Stomach (tissue), 9 donors: Measurements from ENCODE around the gene TRHDE. TPM values are rescaled to one million over a fixed set of nuclear protein-coding genes. Genes with fewer than 3 reads are reported as not detected.

Experiments used
- DNase-seq, 2 donors: peaks; one replicate each; pipeline versions ENCODE4 v3.0.0 to v3.0.0-alpha.2; 2013 to 2019
- H3K27ac ChIP-seq, 5 donors: fragments of 200-600 bp in 4 of 5; sonication (generic) in 4 of 5; one replicate each; pipeline ENCODE4 v1.5.1; 2013 to 2019; ENCODE audit warnings: mild to moderate bottlenecking in 1 of 5, moderate library complexity in 1 of 5
- H3K27me3 ChIP-seq, 3 donors: fragments of 200-600 bp; sonication (generic); one replicate each; pipeline ENCODE4 v1.5.1; 2017 to 2019; ENCODE audit warnings: mixed run types in 1 of 3
- H3K36me3 ChIP-seq, 4 donors: fragments of 200-600 bp; sonication (generic); 1 replicate in 3 of 4; 2 replicates in 1 of 4; pipeline ENCODE4 v1.5.1; 2016 to 2019
- H3K4me1 ChIP-seq, 4 donors: fragments of 200-600 bp; sonication (generic); one replicate each; pipeline ENCODE4 v1.5.1; 2016 to 2019
- H3K4me3 ChIP-seq, 4 donors: fragments of 200-600 bp; sonication (generic) in 3 of 4; one replicate each; pipeline ENCODE4 v1.5.1; 2016 to 2019; ENCODE audit warnings: mild to moderate bottlenecking in 1 of 4
- H3K9me3 ChIP-seq, 4 donors: fragments of 200-600 bp; sonication (generic); one replicate each; pipeline ENCODE4 v1.5.1; 2016 to 2019
- EP300 ChIP-seq: sonication (generic); formaldehyde crosslinking; IDR thresholded peaks from one replicate; pipeline ENCODE4 v1.6.1; 2017; ENCODE audit warnings: antibody characterized with exemption
- POLR2A ChIP-seq, 4 donors: fragments of 450-650 bp; IDR thresholded peaks; one replicate each; pipeline ENCODE4 v1.6.1; 2016; ENCODE audit warnings: antibody characterized with exemption in 4 of 4, control low read depth in 2 of 4, mild to moderate bottlenecking in 1 of 4, moderate library complexity in 1 of 4
- POLR2AphosphoS5 ChIP-seq, 3 donors: sonication (generic); formaldehyde crosslinking; IDR thresholded peaks; one replicate each; pipeline ENCODE4 v1.6.1; 2016; ENCODE audit warnings: antibody characterized with exemption in 3 of 3
- WGBS, 5 donors: extraction: QIAGEN DNeasy Blood & Tissue Kit in 3 of 5; methylation state at CpG; one replicate each; pipeline versions ENCODE4 v1.1.5 to v1.1.7; 2013 to 2018; 5-methylcytosine and 5-hydroxymethylcytosine counted together
- intact Hi-C: fragments of 100-400 bp; cut with DNase I; formaldehyde crosslinking; loops from one replicate; pipeline ENCODE4 v1.15.1; 2023; ENCODE audit warnings: low total_unique reads
- polyA plus RNA-seq, 3 donors: library from polyadenylated mRNA; stranded (reverse); fragments of 200-250 nt; gene quantifications; one replicate each; pipeline ENCODE4 v1.2.3, GENCODE V29; 2013
- total RNA-seq, 5 donors: library from RNA; depleted of rRNA; stranded (reverse); fragments of >200 nt; gene quantifications; one replicate each; pipeline versions ENCODE4 v1.1.0 to v1.2.3, GENCODE V29; 2014 to 2016
- TF ChIP-seq, protein P1 (sequence below), 7 experiments: fragments of 450-650 bp in 4 of 7; fragments of 200-600 bp in 3 of 7; sonication (generic) in 3 of 7; IDR thresholded peaks; one replicate each; pipeline ENCODE4 v1.5.1; 2016 to 2019; ENCODE audit warnings: antibody characterized with exemption in 7 of 7, control low read depth in 2 of 7, mild to moderate bottlenecking in 1 of 7
- donor health status: healthy with polysubstance abuse.
- donor health status: Bipolar disorder and iron deficiency.
- donor health status: healthy.

TRHDE gene
- total and polyA plus RNA-seq, 8 donors = 0.13 to 75.3 (median 3.2) TPM

DNA sequence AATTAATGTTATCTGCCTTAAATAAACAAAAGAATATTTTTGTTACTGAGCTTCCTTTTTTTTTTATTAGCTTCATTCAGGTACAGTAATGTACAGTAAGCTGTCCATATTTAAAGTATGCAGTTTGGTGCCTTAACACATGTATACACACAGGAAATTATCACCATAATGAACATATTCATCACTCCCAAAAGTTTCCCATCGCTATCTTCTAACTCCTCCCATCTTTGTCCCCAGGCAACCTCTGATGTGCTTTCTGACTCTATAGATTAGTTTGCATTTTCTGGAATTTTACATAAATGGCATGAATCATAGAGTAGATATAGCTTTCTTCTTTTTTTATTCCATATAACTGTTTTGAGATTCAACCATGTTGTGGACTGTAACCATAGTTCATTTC is 193.0 kb downstream of the TRHDE start:
- Histone ChIP-seq H3K36me3 (no peaks in the 10 kb centered on the region), H3K27ac (no peak overlapping the region), H3K4me3 (no peak overlapping the region), H3K9me3 (no peaks in the 10 kb centered on the region), H3K27me3 (no peaks in the 10 kb centered on the region), H3K4me1 (no peaks in the 10 kb centered on the region)
- intact Hi-C loops = no loop called here
- 82 to 96% (median 90%) methylated on average over 1 of the region's 1 CpG for WGBS, 5 donors
- no peak for TF ChIP-seq POLR2A (IDR thresholded peaks at IDR 0.05)
- TF ChIP-seq EP300 = no peak
- TF ChIP-seq POLR2AphosphoS5 (IDR thresholded peaks at IDR 0.05) = no peak
- TF ChIP-seq, protein P1, sequence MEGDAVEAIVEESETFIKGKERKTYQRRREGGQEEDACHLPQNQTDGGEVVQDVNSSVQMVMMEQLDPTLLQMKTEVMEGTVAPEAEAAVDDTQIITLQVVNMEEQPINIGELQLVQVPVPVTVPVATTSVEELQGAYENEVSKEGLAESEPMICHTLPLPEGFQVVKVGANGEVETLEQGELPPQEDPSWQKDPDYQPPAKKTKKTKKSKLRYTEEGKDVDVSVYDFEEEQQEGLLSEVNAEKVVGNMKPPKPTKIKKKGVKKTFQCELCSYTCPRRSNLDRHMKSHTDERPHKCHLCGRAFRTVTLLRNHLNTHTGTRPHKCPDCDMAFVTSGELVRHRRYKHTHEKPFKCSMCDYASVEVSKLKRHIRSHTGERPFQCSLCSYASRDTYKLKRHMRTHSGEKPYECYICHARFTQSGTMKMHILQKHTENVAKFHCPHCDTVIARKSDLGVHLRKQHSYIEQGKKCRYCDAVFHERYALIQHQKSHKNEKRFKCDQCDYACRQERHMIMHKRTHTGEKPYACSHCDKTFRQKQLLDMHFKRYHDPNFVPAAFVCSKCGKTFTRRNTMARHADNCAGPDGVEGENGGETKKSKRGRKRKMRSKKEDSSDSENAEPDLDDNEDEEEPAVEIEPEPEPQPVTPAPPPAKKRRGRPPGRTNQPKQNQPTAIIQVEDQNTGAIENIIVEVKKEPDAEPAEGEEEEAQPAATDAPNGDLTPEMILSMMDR (IDR thresholded peaks at IDR 0.05) = no peak
- no peak for DNase-seq

DNA sequence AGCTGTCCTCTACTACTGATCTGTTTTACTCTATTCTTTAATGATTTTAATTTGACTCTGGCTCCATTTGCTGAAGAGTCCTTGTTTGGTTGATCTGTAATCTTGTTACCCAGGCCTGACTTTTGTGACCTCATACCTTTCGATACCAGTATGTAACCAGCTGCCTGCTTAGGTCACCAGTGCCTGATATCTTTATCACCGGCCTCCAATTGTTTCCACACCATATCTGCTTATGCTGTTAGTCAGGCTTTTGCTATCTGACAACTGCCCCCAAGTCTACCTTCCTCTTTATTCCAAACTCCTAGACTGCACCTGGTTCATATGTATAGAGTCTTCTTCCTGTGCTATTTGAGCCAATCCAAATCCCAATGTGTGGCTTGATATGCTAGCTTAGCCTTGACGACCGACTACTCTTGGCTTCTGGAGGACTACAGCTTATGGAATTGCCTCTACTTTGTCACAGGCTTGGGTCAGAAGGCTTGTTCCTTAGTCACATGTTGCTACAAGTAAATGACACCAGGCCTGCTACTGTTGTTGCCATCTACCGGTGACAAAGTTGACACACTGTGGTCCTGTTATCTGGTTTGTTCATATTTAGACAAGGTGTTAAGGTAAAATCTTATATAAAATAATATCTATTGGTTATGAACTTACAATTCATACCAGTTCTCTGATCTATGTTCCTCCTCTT is 193.9 kb downstream of the TRHDE start:
- no peaks in the 10 kb centered on the region for H3K36me3 ChIP-seq
- H3K4me3 ChIP-seq = no peak overlapping the region
- intact Hi-C loops = no loop called here
- WGBS, 5 donors = 44 to 68% (median 59%) methylated on average over 5 of the region's 5 CpGs
- no peaks in the 10 kb centered on the region for H3K27me3 ChIP-seq
- no peaks in the 10 kb centered on the region for H3K9me3 ChIP-seq
- H3K4me1 ChIP-seq = no peaks in the 10 kb centered on the region
- TF ChIP-seq, protein P1 (IDR thresholded peaks at IDR 0.05) = no peak
- TF ChIP-seq EP300 = no peak
- TF ChIP-seq POLR2A (IDR thresholded peaks at IDR 0.05) = no peak
- no peak for TF ChIP-seq POLR2AphosphoS5 (IDR thresholded peaks at IDR 0.05)
- no peak overlapping the region for H3K27ac ChIP-seq
- DNase-seq = peak in 1 of 2 donors; percentile 5

DNA sequence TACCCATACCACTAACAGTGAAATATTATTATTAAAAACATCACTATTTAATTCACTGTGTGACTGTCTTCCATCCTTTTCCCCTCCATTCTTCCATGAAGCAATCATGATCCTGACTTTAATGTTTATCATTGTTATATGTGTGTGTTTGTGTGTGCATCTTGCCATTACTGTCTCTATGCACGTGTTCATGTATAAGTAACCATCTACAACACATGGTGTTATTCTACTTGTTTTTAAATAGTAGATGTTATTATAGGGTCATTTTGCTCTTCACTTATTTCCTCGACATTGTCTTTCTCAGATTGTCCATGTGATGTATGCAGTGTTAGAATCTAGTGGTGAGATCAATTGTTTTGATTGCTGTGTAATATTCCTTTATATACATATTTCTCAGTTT is 195.8 kb downstream of the TRHDE start:
- 85 to 94% (median 87%) methylated on average over 2 of the region's 2 CpGs for WGBS, 5 donors
- intact Hi-C loops = no loop called here

DNA sequence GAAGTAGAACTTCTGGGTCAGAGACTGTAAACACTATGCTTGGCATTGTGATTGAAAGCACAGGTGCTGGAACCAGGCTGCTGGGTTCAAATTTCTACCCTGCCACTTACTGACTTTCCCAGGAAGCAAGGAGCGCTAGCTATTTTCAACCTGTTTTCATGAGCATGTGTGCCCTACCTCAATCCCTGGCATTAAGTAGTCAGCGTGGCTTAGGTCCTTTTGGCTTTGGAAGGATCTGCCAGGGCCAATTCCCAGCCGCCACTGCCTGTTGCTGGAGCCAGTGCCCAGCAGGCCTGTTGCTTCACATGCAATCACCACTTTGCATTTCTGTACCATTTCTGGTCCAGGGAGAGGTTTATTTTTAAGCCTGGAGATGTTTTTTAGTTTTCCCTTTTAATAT is 196.3 kb downstream of the TRHDE start:
- no peak for DNase-seq
- Histone ChIP-seq H3K27me3 (no peaks in the 10 kb centered on the region), H3K4me3 (no peak overlapping the region), H3K27ac (no peak overlapping the region), H3K9me3 (no peaks in the 10 kb centered on the region), H3K36me3 (no peaks in the 10 kb centered on the region), H3K4me1 (no peaks in the 10 kb centered on the region)
- WGBS, 5 donors = 85 to 94% (median 89%) methylated on average over 3 of the region's 3 CpGs
- no peak for TF ChIP-seq EP300
- TF ChIP-seq POLR2A (IDR thresholded peaks at IDR 0.05) = no peak
- TF ChIP-seq, protein P1 (IDR thresholded peaks at IDR 0.05) = no peak
- TF ChIP-seq POLR2AphosphoS5 (IDR thresholded peaks at IDR 0.05) = no peak
- intact Hi-C loops = no loop called here

More for the DNA sequence above, 195.8 kb downstream of the TRHDE start:
- Histone ChIP-seq H3K36me3 (no peaks in the 10 kb centered on the region), H3K9me3 (no peaks in the 10 kb centered on the region), H3K27me3 (no peaks in the 10 kb centered on the region), H3K4me1 (no peaks in the 10 kb centered on the region), H3K4me3 (no peak overlapping the region), H3K27ac (no peak overlapping the region)
- TF ChIP-seq POLR2AphosphoS5 (IDR thresholded peaks at IDR 0.05) = no peak
- no peak for TF ChIP-seq POLR2A (IDR thresholded peaks at IDR 0.05)
- TF ChIP-seq EP300 = no peak
- DNase-seq = no peak

DNA sequence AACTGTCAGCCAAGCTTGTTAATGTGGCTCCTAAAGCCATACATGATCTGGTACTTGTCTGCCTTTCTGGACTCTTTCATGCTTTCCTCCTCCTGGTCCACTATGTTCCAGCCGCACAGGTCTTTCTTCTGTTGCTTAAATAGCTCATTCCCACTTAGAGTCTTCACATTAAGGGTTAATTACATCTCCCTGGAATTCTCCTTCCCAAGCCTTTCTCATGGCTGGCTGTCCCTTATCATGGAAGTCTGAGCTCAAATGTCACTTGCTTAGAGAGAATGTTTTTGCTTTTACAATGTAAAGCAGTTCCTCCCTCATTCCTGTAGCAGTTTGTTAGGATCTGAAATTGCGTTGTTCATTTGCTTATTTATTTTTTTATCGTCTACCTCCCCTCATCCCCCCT is 199.6 kb downstream of the TRHDE start:
- Histone ChIP-seq H3K36me3 (no peaks in the 10 kb centered on the region), H3K4me1 (no peaks in the 10 kb centered on the region), H3K4me3 (no peak overlapping the region), H3K9me3 (no peaks in the 10 kb centered on the region), H3K27me3 (no peaks in the 10 kb centered on the region), H3K27ac (no peak overlapping the region)
- 12 to 42% (median 26%) methylated on average over 3 of the region's 3 CpGs for WGBS, 5 donors
- TF ChIP-seq POLR2AphosphoS5 (IDR thresholded peaks at IDR 0.05) (no peak), POLR2A (IDR thresholded peaks at IDR 0.05) (no peak), EP300 (no peak)
- TF ChIP-seq, protein P1 (IDR thresholded peaks at IDR 0.05) = no peak
- DNase-seq = no peak
- intact Hi-C loops = no loop called here
